GM20000 (cell line): ENCODE data around the gene CTNND2.

Source experiments
- DNase-seq: peaks from one replicate; pipeline ENCODE4 v3.0.0; 2012; ENCODE audit warnings: low spot score
- TF ChIP-seq, protein P1 (sequence below): IDR thresholded peaks from 2 replicates; pipeline ENCODE4 v1.5.1; 2012; ENCODE audit warnings: mild to moderate bottlenecking, control low read depth; ENCODE audit errors: extremely low read depth, missing control alignments

CTNND2 gene

GRCh38 chr5:11037941-11038340 lies 866.3 kb downstream of the CTNND2 start:
- no peak for DNase-seq
- TF ChIP-seq, protein P1, sequence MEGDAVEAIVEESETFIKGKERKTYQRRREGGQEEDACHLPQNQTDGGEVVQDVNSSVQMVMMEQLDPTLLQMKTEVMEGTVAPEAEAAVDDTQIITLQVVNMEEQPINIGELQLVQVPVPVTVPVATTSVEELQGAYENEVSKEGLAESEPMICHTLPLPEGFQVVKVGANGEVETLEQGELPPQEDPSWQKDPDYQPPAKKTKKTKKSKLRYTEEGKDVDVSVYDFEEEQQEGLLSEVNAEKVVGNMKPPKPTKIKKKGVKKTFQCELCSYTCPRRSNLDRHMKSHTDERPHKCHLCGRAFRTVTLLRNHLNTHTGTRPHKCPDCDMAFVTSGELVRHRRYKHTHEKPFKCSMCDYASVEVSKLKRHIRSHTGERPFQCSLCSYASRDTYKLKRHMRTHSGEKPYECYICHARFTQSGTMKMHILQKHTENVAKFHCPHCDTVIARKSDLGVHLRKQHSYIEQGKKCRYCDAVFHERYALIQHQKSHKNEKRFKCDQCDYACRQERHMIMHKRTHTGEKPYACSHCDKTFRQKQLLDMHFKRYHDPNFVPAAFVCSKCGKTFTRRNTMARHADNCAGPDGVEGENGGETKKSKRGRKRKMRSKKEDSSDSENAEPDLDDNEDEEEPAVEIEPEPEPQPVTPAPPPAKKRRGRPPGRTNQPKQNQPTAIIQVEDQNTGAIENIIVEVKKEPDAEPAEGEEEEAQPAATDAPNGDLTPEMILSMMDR, result no peak

DNA sequence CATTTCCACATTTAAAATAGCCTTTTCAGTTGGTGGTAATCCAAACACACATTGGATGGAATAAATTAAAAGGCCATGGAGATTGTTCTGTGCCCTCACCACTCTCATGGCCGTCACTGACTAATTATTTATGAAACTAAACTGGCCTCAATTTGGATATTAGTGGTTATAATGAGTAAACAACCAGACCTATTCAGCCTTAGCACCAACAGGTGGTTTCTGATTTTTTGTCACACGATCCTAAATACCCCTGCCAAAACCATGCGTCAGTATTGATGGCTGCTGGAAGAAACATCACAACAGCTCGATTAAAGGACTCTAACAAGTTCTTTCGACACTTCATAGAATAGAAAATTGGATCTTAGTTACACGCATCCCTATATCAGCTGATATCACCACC lies 867.2 kb downstream of the CTNND2 start:
- no peak for DNase-seq
- TF ChIP-seq, protein P1, result no peak

DNA sequence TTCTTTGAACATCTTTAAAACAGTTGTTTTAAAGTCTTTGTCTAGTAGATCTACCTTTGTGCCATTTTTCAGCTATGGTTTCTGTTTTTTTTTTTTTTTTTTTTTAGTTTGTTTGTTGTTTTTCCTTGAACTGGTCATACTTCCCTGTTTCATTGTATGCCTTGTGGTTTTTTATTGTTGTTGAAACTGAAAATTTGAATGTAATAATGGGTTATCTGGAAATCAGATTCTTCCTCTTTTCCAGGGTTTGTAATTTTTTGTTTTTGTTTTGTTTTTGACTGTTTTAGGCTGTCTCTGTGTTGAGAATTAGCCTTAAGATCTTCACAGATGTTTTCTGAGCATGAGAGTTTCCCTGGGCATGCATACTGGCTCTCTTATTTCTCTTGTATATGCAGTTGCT lies 873.6 kb downstream of the CTNND2 start:
- TF ChIP-seq, protein P1, result no peak
- DNase-seq, result no peak

GRCh38 chr5:11027660-11028059 lies 876.6 kb downstream of the CTNND2 start:
- TF ChIP-seq, protein P1, result no peak

DNA sequence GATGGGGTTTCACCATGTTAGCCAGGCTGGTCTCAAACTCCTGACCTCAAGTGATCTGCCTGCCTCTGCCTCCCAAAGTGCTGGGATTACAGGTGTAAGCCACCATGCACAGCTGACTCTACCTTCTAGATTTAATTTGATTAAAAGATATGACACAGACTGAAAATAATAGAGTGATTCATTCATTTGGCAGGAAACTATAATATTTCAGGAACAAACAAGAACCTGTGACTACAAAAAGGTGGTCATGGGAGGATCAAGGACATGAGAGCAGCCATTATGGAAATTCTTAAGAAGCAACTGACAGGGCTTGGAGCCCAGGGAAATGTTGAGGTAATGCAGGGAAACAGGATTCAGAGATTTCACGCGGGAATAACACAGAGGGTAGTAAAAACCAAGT lies 877.7 kb downstream of the CTNND2 start:
- no peak for DNase-seq
- TF ChIP-seq, protein P1, result no peak

More at GRCh38 chr5:11027660-11028059, 876.6 kb downstream of the CTNND2 start:
- no peak for DNase-seq

- TF ChIP-seq, protein P1, result no peak
- DNase-seq, result no peak
Observed at GRCh38 chr5:11023945-11024344, 880.3 kb downstream of the CTNND2 start.

- TF ChIP-seq, protein P1, result no peak
- DNase-seq, result no peak
Observed at GRCh38 chr5:11013793-11014192, 890.5 kb downstream of the CTNND2 start.
